ENCODE data around the gene EREG. TPM values are rescaled to one million over a fixed set of nuclear protein-coding genes. Genes with fewer than 3 reads are reported as not detected.

Gene EREG
- total RNA-seq, 2 donors from 2014 or later = 1.1 to 7.8 TPM

DNA sequence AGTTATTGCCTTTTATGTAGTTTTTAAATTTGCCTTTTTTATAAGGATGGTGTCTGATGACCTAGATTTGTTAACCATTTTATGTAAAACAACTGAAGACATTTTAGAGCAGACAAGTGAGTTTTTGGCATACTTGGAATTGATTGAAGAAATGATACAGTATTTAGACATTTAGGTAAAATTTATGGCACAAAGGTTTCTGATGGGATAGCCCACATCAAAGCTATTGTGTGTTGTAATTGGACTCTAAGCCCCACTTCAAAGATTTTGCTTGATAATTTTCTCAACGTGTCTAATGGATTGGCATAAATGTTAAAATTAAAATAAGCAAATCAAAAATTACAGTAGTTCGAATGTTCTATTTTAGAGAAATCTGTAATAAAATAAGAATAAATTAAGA lies 39.1 kb upstream of the EREG start:
- no peaks in the 10 kb centered on the region for H3K9me3 ChIP-seq
- TF ChIP-seq, protein P1, sequence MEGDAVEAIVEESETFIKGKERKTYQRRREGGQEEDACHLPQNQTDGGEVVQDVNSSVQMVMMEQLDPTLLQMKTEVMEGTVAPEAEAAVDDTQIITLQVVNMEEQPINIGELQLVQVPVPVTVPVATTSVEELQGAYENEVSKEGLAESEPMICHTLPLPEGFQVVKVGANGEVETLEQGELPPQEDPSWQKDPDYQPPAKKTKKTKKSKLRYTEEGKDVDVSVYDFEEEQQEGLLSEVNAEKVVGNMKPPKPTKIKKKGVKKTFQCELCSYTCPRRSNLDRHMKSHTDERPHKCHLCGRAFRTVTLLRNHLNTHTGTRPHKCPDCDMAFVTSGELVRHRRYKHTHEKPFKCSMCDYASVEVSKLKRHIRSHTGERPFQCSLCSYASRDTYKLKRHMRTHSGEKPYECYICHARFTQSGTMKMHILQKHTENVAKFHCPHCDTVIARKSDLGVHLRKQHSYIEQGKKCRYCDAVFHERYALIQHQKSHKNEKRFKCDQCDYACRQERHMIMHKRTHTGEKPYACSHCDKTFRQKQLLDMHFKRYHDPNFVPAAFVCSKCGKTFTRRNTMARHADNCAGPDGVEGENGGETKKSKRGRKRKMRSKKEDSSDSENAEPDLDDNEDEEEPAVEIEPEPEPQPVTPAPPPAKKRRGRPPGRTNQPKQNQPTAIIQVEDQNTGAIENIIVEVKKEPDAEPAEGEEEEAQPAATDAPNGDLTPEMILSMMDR (IDR thresholded peaks at IDR 0.05) = no peak
- H3K27me3 ChIP-seq (replicated peaks; ENCODE audit: insufficient read depth) = no peaks in the 10 kb centered on the region
- H3K27ac ChIP-seq = no peak overlapping the region
- H3K36me3 ChIP-seq = no peaks in the 10 kb centered on the region
- no peak overlapping the region for H3K4me3 ChIP-seq
- H3K4me1 ChIP-seq (ENCODE audit: control insufficient read depth in 1 of 2, low read depth in 2 of 2) = no peaks in the 10 kb centered on the region
- DNase-seq (ENCODE audit: low spot score) (no peak), ATAC-seq (ENCODE audit: insufficient number of reproducible peaks, low FRiP score, low read depth) (no peak)

DNA sequence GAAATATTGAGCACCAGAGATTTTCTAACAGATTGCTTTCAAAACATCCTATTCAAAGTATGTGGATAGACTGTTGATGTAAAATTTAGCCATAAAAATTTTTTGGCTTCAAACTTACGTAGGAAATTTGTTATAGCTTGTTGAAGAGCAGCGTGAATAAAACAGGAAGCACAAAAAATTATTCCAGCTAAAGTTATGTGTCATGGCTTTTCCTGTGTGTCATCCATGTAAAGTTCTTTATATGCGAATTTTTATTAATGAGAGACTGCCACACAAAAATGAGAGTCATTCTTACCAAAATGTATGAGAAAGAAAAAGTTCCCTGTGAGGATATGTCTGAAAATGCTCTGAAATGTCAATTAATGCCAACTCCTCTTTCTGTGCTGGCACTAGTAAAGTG lies 37.2 kb upstream of the EREG start:
- no peaks in the 10 kb centered on the region for H3K27me3 ChIP-seq (replicated peaks; ENCODE audit: insufficient read depth)
- no peaks in the 10 kb centered on the region for H3K36me3 ChIP-seq
- no peaks in the 10 kb centered on the region for H3K4me1 ChIP-seq (ENCODE audit: control insufficient read depth in 1 of 2, low read depth in 2 of 2)
- TF ChIP-seq, protein P1 (IDR thresholded peaks at IDR 0.05) = no peak
- H3K27ac ChIP-seq = no peak overlapping the region
- no peaks in the 10 kb centered on the region for H3K9me3 ChIP-seq
- H3K4me3 ChIP-seq = no peak overlapping the region
- DNase-seq (ENCODE audit: low spot score) (no peak), ATAC-seq (ENCODE audit: insufficient number of reproducible peaks, low FRiP score, low read depth) (no peak)

DNA sequence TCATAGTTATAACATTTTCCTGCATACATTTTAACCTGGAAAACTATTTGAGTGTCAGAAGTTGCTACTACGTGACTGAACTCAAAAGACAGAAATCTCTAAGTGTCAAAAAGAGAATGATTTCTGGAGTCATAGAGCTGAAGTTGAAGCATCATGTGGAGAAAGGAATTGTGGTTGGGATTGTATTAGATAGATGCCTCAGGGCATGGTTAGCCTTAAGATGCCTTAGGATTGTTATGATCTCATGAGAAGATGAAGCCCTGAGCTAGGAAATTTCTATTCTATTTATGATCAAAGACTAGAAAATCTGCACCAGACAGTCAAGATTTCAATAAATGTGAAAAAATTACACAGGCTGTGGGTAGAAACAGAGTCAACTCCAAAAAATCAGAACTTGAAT lies 36.4 kb upstream of the EREG start:
- no peak overlapping the region for H3K4me3 ChIP-seq
- ATAC-seq (ENCODE audit: insufficient number of reproducible peaks, low FRiP score, low read depth) (no peak), DNase-seq (ENCODE audit: low spot score) (no peak)
- H3K27ac ChIP-seq = no peak overlapping the region
- no peaks in the 10 kb centered on the region for H3K36me3 ChIP-seq
- no peaks in the 10 kb centered on the region for H3K4me1 ChIP-seq (ENCODE audit: control insufficient read depth in 1 of 2, low read depth in 2 of 2)
- H3K9me3 ChIP-seq = no peaks in the 10 kb centered on the region
- TF ChIP-seq, protein P1 (IDR thresholded peaks at IDR 0.05) = no peak
- no peaks in the 10 kb centered on the region for H3K27me3 ChIP-seq (replicated peaks; ENCODE audit: insufficient read depth)

DNA sequence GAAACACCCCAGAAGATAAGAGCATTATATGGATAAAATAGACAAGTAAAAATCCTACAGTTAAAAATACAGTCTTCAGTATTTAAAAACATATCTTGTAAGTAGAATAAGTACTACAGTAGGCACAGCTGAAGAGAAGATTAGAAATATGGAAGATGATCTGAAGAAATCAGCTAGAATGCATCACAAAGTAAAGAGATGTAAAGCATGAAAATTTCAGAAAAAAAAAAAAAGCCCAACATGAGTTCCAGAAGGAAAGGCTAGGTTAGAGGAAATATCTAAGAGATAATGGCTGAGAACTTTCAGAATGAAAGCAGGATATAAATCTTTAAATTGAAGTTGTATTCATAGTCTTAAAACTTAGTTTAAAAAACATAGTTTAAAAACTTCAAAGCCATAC lies 35.6 kb upstream of the EREG start:
- Histone ChIP-seq H3K36me3 (no peaks in the 10 kb centered on the region), H3K4me1 (ENCODE audit: control insufficient read depth in 1 of 2, low read depth in 2 of 2) (no peaks in the 10 kb centered on the region), H3K4me3 (no peak overlapping the region), H3K27ac (no peak overlapping the region), H3K27me3 (replicated peaks; ENCODE audit: insufficient read depth) (no peaks in the 10 kb centered on the region), H3K9me3 (no peaks in the 10 kb centered on the region)
- TF ChIP-seq, protein P1 (IDR thresholded peaks at IDR 0.05) = no peak
- no peak for ATAC-seq (ENCODE audit: insufficient number of reproducible peaks, low FRiP score, low read depth)
- no peak for DNase-seq (ENCODE audit: low spot score)

DNA sequence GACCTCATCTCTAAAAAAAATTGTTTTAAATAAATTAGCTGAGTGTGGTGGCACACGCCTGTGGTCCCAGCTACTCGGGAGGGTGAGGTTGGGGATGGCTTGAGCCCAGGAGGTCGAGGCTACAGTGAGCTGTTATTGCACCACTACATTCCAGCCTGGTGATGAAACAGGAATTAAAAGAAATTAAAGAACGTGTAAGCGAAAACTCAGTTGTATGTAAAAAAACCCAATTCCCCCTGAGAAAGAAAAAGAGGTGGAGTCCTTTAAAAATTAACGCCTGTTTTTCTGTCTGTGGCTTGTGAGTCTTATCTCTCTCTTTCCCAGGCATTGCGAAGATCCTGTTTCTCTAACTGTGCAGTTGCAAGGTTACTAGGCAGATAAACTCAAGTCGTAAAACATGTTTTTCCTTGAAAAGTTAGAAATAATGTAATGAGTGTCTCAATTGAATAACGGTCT lies 34.6 kb upstream of the EREG start:
- ATAC-seq (ENCODE audit: insufficient number of reproducible peaks, low FRiP score, low read depth) (no peak), DNase-seq (ENCODE audit: low spot score) (no peak)
- Histone ChIP-seq H3K27ac (no peak overlapping the region), H3K36me3 (no peaks in the 10 kb centered on the region), H3K27me3 (replicated peaks; ENCODE audit: insufficient read depth) (no peaks in the 10 kb centered on the region), H3K9me3 (no peaks in the 10 kb centered on the region), H3K4me1 (ENCODE audit: control insufficient read depth in 1 of 2, low read depth in 2 of 2) (no peaks in the 10 kb centered on the region), H3K4me3 (no peak overlapping the region)
- TF ChIP-seq, protein P1 (IDR thresholded peaks at IDR 0.05) = no peak
